ENCODE measurements around the gene ANGPTL1.

DNA sequence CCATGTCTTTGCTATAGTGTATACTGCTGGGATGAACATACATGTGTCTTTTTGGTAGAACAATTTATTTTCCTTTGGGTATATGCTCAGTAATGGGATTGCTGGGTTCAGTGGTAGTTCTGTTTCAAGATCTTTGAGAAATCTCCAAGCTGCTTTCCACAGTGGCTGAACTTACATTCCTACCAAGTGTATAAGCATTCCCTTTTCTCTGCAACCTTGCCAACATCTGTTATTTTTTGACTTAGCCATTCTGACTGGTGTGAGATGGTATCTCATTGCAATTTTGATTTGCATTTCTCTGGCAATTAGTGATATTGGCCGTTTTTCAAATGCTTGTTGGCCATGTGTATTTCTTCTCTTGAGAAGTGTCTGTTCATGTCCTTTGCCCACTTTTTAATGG, 37.5 kb upstream of the ANGPTL1 start:
- TF ChIP-seq NCOR1 (IDR thresholded peaks at IDR 0.05; ENCODE audit: borderline replicate concordance, low read length) = no peak
- no peak for TF ChIP-seq EZH2 (conservative IDR thresholded peaks at IDR 0.05; ENCODE audit: low read depth, low read length)
- no peak for TF ChIP-seq ZFX (CRISPR knock-in tag; IDR thresholded peaks at IDR 0.05; ENCODE audit: low read depth)
- TF ChIP-seq, protein P1, sequence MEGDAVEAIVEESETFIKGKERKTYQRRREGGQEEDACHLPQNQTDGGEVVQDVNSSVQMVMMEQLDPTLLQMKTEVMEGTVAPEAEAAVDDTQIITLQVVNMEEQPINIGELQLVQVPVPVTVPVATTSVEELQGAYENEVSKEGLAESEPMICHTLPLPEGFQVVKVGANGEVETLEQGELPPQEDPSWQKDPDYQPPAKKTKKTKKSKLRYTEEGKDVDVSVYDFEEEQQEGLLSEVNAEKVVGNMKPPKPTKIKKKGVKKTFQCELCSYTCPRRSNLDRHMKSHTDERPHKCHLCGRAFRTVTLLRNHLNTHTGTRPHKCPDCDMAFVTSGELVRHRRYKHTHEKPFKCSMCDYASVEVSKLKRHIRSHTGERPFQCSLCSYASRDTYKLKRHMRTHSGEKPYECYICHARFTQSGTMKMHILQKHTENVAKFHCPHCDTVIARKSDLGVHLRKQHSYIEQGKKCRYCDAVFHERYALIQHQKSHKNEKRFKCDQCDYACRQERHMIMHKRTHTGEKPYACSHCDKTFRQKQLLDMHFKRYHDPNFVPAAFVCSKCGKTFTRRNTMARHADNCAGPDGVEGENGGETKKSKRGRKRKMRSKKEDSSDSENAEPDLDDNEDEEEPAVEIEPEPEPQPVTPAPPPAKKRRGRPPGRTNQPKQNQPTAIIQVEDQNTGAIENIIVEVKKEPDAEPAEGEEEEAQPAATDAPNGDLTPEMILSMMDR (CRISPR knock-in tag; IDR thresholded peaks at IDR 0.05) = no peak
- TF ChIP-seq, protein P2, sequence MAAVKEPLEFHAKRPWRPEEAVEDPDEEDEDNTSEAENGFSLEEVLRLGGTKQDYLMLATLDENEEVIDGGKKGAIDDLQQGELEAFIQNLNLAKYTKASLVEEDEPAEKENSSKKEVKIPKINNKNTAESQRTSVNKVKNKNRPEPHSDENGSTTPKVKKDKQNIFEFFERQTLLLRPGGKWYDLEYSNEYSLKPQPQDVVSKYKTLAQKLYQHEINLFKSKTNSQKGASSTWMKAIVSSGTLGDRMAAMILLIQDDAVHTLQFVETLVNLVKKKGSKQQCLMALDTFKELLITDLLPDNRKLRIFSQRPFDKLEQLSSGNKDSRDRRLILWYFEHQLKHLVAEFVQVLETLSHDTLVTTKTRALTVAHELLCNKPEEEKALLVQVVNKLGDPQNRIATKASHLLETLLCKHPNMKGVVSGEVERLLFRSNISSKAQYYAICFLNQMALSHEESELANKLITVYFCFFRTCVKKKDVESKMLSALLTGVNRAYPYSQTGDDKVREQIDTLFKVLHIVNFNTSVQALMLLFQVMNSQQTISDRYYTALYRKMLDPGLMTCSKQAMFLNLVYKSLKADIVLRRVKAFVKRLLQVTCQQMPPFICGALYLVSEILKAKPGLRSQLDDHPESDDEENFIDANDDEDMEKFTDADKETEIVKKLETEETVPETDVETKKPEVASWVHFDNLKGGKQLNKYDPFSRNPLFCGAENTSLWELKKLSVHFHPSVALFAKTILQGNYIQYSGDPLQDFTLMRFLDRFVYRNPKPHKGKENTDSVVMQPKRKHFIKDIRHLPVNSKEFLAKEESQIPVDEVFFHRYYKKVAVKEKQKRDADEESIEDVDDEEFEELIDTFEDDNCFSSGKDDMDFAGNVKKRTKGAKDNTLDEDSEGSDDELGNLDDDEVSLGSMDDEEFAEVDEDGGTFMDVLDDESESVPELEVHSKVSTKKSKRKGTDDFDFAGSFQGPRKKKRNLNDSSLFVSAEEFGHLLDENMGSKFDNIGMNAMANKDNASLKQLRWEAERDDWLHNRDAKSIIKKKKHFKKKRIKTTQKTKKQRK (IDR thresholded peaks at IDR 0.05; ENCODE audit: low read length) = no peak
- no peak for TF ChIP-seq ZNF549 (CRISPR knock-in tag; IDR thresholded peaks at IDR 0.05)
- TF ChIP-seq ZFP37 (CRISPR knock-in tag; IDR thresholded peaks at IDR 0.05; ENCODE audit: borderline replicate concordance) = no peak
- TF ChIP-seq, protein P3, sequence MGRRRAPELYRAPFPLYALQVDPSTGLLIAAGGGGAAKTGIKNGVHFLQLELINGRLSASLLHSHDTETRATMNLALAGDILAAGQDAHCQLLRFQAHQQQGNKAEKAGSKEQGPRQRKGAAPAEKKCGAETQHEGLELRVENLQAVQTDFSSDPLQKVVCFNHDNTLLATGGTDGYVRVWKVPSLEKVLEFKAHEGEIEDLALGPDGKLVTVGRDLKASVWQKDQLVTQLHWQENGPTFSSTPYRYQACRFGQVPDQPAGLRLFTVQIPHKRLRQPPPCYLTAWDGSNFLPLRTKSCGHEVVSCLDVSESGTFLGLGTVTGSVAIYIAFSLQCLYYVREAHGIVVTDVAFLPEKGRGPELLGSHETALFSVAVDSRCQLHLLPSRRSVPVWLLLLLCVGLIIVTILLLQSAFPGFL (CRISPR knock-in tag; IDR thresholded peaks at IDR 0.05) = no peak
- TF ChIP-seq EP300 (IDR thresholded peaks at IDR 0.05; ENCODE audit: low read depth in 2 of 2, low read length in 2 of 2) = no peak
- TF ChIP-seq EP300 (CRISPR knock-in tag; IDR thresholded peaks at IDR 0.05; ENCODE audit: borderline replicate concordance) = no peak
- no peak for TF ChIP-seq NFIB (CRISPR knock-in tag; IDR thresholded peaks at IDR 0.05; ENCODE audit: borderline replicate concordance)
- no peak for TF ChIP-seq YY1 (IDR thresholded peaks at IDR 0.05; ENCODE audit: insufficient read depth, insufficient replicate concordance, low read depth, low read length)
- TF ChIP-seq GATAD2A (CRISPR knock-in tag; IDR thresholded peaks at IDR 0.05) = no peak
- TF ChIP-seq MAZ (IDR thresholded peaks at IDR 0.05; ENCODE audit: borderline replicate concordance, low read depth, low read length) = no peak
- no peak for TF ChIP-seq MAZ (CRISPR knock-in tag; IDR thresholded peaks at IDR 0.05; ENCODE audit: low read depth)
- TF ChIP-seq, protein P4, sequence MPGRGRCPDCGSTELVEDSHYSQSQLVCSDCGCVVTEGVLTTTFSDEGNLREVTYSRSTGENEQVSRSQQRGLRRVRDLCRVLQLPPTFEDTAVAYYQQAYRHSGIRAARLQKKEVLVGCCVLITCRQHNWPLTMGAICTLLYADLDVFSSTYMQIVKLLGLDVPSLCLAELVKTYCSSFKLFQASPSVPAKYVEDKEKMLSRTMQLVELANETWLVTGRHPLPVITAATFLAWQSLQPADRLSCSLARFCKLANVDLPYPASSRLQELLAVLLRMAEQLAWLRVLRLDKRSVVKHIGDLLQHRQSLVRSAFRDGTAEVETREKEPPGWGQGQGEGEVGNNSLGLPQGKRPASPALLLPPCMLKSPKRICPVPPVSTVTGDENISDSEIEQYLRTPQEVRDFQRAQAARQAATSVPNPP (CRISPR knock-in tag; IDR thresholded peaks at IDR 0.05) = no peak
